Measurements from ENCODE around the gene PCCA.

The PCCA gene

DNA sequence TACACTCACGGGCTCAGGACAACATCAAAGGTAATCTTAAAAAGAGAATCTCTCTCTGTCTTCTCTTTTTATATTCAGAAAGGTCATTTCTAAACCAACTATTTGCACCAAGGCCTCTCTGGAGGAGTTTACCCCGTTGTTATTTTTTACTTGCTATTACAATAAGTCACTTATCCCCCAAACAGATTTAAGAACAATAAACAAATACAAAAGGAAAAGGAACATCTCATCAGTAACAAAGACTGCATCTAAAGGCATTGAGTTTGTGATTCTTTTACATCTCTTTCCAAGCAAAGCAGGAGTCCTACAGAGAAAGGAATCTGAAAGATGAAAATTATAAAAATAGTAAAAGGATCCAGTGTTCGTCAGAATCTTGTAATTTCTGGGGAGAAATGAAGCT lies 424.3 kb downstream of the PCCA start:
- TF ChIP-seq TCF4 (CRISPR knock-in tag; IDR thresholded peaks at IDR 0.05; ENCODE audit: borderline replicate concordance) (no peak), ZNF70 (CRISPR knock-in tag; IDR thresholded peaks at IDR 0.05) (no peak), ZFP3 (CRISPR knock-in tag; IDR thresholded peaks at IDR 0.05) (no peak), ESRRG (CRISPR knock-in tag; IDR thresholded peaks at IDR 0.05) (no peak), ISL1 (CRISPR knock-in tag; IDR thresholded peaks at IDR 0.05) (no peak), GLIS3 (CRISPR knock-in tag; IDR thresholded peaks at IDR 0.05) (no peak), ZFP30 (CRISPR knock-in tag; IDR thresholded peaks at IDR 0.05) (no peak), ARNTL (CRISPR knock-in tag; IDR thresholded peaks at IDR 0.05; ENCODE audit: borderline replicate concordance, low read depth) (no peak), PPARA (CRISPR knock-in tag; IDR thresholded peaks at IDR 0.05; ENCODE audit: borderline replicate concordance) (no peak), ZNF8 (CRISPR knock-in tag; IDR thresholded peaks at IDR 0.05) (no peak), OSR1 (CRISPR knock-in tag; IDR thresholded peaks at IDR 0.05) (no peak)
- TF ChIP-seq, protein P1, sequence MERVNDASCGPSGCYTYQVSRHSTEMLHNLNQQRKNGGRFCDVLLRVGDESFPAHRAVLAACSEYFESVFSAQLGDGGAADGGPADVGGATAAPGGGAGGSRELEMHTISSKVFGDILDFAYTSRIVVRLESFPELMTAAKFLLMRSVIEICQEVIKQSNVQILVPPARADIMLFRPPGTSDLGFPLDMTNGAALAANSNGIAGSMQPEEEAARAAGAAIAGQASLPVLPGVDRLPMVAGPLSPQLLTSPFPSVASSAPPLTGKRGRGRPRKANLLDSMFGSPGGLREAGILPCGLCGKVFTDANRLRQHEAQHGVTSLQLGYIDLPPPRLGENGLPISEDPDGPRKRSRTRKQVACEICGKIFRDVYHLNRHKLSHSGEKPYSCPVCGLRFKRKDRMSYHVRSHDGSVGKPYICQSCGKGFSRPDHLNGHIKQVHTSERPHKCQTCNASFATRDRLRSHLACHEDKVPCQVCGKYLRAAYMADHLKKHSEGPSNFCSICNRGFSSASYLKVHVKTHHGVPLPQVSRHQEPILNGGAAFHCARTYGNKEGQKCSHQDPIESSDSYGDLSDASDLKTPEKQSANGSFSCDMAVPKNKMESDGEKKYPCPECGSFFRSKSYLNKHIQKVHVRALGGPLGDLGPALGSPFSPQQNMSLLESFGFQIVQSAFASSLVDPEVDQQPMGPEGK (CRISPR knock-in tag; IDR thresholded peaks at IDR 0.05; ENCODE audit: borderline replicate concordance) = no peak
- ATAC-seq = no peak

GRCh38 chr13:100513987-100514670 lies 425.2 kb downstream of the PCCA start:
- ATAC-seq = peak; percentile 12; the same call in 2 of the 3 replicates
- TF ChIP-seq, protein P2, sequence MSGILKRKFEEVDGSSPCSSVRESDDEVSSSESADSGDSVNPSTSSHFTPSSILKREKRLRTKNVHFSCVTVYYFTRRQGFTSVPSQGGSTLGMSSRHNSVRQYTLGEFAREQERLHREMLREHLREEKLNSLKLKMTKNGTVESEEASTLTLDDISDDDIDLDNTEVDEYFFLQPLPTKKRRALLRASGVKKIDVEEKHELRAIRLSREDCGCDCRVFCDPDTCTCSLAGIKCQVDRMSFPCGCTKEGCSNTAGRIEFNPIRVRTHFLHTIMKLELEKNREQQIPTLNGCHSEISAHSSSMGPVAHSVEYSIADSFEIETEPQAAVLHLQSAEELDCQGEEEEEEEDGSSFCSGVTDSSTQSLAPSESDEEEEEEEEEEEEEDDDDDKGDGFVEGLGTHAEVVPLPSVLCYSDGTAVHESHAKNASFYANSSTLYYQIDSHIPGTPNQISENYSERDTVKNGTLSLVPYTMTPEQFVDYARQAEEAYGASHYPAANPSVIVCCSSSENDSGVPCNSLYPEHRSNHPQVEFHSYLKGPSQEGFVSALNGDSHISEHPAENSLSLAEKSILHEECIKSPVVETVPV (CRISPR knock-in tag; IDR thresholded peaks at IDR 0.05) = no peak
- TF ChIP-seq ISL1 (CRISPR knock-in tag; IDR thresholded peaks at IDR 0.05) = peak; percentile 17; the same call in 1 of the 2 replicates

GRCh38 chr13:100514788-100515409 lies 426.0 kb downstream of the PCCA start:
- TF ChIP-seq PPARA (CRISPR knock-in tag; IDR thresholded peaks at IDR 0.05; ENCODE audit: borderline replicate concordance) = no peak
- no peak for TF ChIP-seq ISL1 (CRISPR knock-in tag; IDR thresholded peaks at IDR 0.05)
- TF ChIP-seq, protein P3, sequence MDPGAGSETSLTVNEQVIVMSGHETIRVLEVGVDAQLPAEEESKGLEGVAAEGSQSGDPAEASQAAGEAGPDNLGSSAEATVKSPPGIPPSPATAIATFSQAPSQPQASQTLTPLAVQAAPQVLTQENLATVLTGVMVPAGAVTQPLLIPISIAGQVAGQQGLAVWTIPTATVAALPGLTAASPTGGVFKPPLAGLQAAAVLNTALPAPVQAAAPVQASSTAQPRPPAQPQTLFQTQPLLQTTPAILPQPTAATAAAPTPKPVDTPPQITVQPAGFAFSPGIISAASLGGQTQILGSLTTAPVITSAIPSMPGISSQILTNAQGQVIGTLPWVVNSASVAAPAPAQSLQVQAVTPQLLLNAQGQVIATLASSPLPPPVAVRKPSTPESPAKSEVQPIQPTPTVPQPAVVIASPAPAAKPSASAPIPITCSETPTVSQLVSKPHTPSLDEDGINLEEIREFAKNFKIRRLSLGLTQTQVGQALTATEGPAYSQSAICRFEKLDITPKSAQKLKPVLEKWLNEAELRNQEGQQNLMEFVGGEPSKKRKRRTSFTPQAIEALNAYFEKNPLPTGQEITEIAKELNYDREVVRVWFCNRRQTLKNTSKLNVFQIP (CRISPR knock-in tag; IDR thresholded peaks at IDR 0.05; ENCODE audit: borderline replicate concordance, low read depth) = no peak
- TF ChIP-seq ZC3H10 (CRISPR knock-in tag; IDR thresholded peaks at IDR 0.05) = no peak
- TF ChIP-seq TOX (CRISPR knock-in tag; IDR thresholded peaks at IDR 0.05; ENCODE audit: borderline replicate concordance) = no peak
- TF ChIP-seq TCF4 (CRISPR knock-in tag; IDR thresholded peaks at IDR 0.05; ENCODE audit: borderline replicate concordance) = no peak
- TF ChIP-seq ZFP3 (CRISPR knock-in tag; IDR thresholded peaks at IDR 0.05) = no peak
- no peak for TF ChIP-seq ZNF565 (CRISPR knock-in tag; conservative IDR thresholded peaks at IDR 0.05; ENCODE audit: low read depth)
- no peak for TF ChIP-seq RARB (CRISPR knock-in tag; IDR thresholded peaks at IDR 0.05)
- no peak for TF ChIP-seq OSR1 (CRISPR knock-in tag; IDR thresholded peaks at IDR 0.05)
- TF ChIP-seq TSHZ2 (CRISPR knock-in tag; IDR thresholded peaks at IDR 0.05) = no peak
- TF ChIP-seq GLIS3 (CRISPR knock-in tag; IDR thresholded peaks at IDR 0.05) = no peak
- TF ChIP-seq ZNF70 (CRISPR knock-in tag; IDR thresholded peaks at IDR 0.05) = no peak
- no peak for TF ChIP-seq ESRRG (CRISPR knock-in tag; IDR thresholded peaks at IDR 0.05)
- TF ChIP-seq SNAI2 (CRISPR knock-in tag; IDR thresholded peaks at IDR 0.05) = no peak
- TF ChIP-seq, protein P4, sequence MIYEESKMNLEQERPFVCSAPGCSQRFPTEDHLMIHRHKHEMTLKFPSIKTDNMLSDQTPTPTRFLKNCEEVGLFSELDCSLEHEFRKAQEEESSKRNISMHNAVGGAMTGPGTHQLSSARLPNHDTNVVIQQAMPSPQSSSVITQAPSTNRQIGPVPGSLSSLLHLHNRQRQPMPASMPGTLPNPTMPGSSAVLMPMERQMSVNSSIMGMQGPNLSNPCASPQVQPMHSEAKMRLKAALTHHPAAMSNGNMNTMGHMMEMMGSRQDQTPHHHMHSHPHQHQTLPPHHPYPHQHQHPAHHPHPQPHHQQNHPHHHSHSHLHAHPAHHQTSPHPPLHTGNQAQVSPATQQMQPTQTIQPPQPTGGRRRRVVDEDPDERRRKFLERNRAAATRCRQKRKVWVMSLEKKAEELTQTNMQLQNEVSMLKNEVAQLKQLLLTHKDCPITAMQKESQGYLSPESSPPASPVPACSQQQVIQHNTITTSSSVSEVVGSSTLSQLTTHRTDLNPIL (CRISPR knock-in tag; IDR thresholded peaks at IDR 0.05; ENCODE audit: low read depth) = no peak
- no peak for TF ChIP-seq ARNTL (CRISPR knock-in tag; IDR thresholded peaks at IDR 0.05; ENCODE audit: borderline replicate concordance, low read depth)
- ATAC-seq = peak; percentile 99

Data from SK-N-SH treated with all-trans-retinoic acid at 6 μM for 48 hours (cell line).